Stimulated activated CD4-positive, alpha-beta T cell treated with anti-CD3 and anti-CD28 coated beads, TNF-alpha, amount 100 ng/mL, for 24 hours (primary cell): ENCODE results near the gene PUS3.
"Not testable (repeated sequence)": the region's sequence is repeated elsewhere in the genome, so short reads cannot be mapped to it uniquely, and the experiment has no call there.

Experiments
- DNase-seq, 3 experiments: peaks; one replicate each; pipeline ENCODE4 v3.0.0-alpha.2; 2020; ENCODE audit warnings: low read depth in 3 of 3

Gene PUS3

DNA sequence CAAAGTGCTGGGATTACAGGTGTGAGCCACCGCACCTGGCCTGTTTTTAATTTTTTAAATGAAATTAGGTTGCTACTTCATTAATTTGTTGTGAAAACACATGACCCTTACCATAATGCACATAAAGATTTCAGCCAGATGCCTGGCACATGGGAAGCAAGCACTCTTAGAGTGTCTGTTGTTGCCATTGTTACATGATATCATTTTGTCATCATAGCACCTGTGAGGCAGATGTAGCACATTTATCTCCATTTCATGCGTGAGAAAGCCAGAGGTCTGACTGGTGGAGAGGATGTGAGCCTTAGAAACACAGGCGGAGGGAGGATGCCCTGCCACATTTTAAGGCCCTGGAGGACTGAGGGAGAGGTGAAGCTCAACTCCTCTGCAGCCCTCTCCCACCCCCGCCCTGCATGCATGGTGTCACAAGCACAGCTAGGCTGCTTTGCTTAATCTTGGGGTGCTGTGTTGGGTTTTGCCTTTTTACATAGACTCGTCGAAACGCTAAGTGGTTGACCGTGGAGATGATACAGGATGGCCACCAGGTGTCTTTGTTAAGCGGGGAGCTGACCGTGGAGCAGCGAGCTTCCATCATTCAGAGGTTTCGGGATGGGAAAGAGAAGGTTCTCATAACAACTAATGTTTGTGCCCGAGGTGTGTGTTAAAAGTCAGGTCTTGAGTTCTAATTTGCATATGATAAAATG, 15.3 kb upstream of the PUS3 start:
- no peak for DNase-seq

DNA sequence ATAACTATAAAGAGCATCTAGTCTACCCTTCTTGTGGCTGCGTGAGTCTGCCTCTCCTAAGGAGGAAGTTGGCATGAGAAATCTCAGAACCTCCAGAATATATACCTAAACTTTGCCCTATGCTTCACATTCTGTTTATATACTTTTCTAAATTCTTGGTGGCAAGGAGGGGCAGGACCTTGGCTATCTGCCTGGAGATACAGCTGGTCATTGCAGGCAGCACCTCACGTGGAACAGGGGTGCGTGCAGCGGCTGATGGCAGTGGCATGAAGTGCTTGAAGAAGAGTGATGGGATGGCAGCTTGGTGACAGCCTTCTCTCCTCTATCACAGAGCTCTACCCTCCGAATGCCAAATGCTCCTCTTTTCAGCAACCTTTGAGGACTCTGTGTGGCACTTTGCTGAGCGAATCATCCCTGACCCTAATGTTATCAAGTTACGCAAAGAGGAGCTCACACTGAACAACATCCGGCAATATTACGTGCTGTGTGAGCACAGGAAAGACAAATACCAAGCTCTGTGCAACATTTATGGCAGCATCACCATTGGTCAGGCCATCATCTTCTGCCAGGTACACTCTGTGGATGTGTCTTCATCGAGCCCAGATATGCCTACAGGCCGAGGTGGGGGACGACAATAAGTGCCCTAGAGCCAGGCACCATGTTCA, 13.8 kb upstream of the PUS3 start:
- DNase-seq = no peak

DNA sequence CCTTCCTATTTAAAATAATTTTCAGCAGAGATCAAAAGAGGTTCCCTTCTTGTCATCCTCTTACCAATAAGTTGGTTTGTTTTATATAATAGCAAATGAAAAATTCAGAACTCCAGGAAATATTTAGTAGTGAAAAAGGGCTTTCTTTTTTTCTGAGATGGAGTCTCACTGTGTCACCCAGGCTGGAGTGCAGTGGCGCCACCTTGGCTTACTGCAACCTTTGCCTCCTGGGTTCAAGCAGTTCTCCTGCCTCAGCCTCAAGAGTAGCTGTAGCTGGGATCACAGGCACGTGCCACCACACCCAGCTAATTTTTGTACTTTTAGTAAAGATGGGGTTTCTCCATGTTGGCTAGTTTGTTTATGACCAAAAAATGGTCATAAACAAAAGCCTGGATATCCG, 11.6 kb upstream of the PUS3 start:
- DNase-seq = not testable (repeated sequence)

DNA sequence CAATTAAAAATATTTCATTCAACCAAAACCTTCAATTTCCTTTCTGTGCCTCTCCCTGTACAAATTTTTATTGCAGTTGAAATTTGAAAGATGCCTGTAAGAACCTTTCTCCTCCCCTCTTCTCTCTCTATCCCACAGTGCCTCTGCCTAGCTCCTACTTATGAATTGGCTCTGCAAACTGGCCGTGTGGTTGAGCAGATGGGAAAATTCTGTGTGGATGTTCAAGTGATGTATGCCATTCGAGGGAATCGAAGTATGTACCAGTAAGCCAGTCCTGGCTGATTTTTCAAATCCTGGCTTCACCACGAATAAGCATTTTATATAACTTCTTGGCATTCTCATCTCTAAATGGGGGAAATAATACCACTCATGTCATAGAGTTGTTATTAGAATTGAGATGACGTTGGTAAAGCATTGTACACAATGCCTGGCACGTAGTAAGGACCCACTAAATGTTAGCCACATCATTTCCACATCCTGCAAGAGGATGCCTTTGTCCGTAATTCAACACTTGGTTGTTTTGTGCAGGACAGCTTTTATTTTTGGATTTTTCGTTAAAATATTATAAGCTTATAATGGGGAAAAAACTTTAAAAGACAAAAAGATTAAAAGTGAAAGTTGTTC, 7.3 kb upstream of the PUS3 start:
- DNase-seq = no peak

DNA sequence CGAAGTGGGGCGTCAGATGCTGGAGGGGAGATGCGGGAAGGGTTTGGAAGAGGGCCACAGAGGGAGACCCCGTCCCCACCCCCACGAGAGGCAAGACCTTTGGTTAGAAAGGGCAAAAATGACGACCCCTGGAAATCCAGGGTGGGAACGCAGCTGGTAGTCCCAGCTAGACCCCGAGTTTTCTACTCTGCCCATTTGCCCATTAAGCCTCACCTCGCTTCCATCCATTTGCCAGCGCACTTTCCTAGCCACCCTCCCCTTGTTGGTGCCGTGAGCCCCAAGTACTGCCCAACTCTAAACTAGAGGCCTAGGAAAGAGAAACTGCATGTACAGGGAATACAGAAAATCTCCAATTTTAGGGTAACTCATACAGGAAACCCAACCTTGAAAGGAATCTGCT, 1.7 kb upstream of the PUS3 start:
- no peak for DNase-seq

- DNase-seq = peak in 1 of 3 experiments; percentile 10
Measured at GRCh38 chr11:125903711-125904659, 979 bp upstream of the PUS3 start, which contains the start of gene DDX25. TSS of gene DDX25 (plus strand) at chr11:125904508. CDS start at chr11:125904518, 10 bp downstream.

- no peak for DNase-seq
Measured at GRCh38 chr11:125902277-125902926, 604 bp downstream of the PUS3 start.

DNA sequence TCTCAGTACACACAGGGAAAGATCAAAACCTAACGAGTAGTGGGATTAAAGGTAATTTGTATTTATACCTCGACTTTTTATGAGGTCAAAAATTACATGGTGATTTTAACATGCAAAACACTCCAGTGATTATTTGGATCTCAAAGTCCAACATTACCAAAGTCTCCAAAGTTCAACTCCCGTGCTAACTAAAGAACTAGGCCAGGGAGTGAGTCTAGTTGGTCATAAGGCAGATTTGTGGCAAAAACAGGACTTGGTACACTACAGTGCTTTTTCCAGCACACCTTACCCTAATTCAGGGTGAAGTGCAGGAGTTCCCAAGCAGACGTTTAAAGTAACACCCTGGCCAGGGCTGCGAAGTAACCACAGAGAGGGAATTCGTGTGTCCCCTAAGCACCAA, 1.1 kb downstream of the PUS3 start:
- DNase-seq = no peak

- no peak for DNase-seq
Measured at GRCh38 chr11:125892994-125893393, 10.0 kb downstream of the PUS3 start.

DNA sequence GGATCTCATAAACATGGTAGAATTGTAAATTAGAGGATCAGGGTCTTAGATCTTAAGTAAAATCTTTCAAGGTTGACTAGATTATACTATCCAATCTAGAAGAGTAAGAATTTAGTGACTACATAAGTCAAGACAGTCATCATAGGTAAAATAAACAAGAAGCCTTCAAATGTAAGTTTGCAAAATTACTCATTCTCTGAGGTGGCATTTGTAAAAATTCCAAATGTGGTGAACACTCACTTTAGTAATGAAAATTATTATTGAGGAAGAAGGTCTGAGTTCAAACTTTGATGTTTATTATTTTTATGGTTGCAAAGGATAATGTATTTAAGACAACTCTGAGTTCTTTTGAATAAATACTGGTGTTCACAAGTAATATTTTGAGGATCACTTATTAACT, 10.9 kb downstream of the PUS3 start:
- DNase-seq = no peak

DNA sequence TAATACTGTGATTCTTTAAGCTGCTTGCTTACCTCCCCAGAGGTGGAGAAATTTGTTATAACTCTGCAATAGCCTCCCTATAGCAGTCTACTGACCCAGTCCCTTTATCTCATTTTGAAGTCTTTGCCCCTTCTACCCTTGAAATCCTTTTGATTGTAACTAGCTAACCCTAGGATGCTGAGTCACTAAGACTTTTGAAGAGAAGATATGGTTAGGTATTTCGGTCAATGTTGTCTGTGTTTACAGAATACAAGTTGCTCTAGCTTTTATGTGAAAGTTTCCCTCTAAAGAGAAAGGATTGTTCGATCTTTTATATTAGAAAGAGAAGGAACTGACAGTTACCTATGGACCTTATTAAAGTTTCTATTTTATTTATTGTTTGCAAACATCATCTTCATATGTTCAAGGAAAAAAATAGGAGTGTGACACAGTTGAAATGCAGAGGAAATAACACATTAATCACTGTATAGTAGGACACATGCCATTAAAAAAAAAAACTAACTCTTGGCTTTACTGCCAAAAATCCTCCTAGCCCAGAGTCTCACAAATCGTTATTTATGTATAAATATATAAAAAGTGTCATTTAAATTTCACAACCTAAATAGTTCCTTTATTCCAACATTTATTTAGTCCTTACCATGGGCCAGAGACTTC, 12.4 kb downstream of the PUS3 start:
- DNase-seq = no peak

GRCh38 chr11:125887373-125888324, 15.4 kb downstream of the PUS3 start, which contains the start of gene HYLS1:
TSS of gene HYLS1 (plus strand) at chr11:125887668. CDS start at chr11:125899369, 11,701 bp downstream.
- peak; percentile 92 to 95 (median 93) for DNase-seq

DNA sequence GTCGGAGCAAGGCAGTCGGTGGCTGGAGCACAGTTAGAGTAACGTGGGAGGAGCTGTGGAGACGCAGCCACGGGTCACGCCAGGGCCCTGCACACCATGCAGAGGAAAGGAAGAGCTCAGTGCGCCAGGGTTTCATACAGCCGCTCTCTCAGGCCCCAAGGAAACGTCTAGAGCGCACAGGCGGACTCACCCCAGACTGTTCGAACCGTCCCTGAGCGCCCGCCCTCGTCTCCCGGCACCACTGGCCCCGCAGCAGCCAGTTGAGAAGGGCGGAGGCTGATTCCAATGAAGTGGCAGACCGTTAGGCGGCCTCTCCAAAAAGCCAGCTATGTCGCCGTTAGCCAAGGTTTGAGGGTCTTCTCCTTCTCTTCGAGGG, 16.0 kb downstream of the PUS3 start:
- peak in 1 of 3 experiments; percentile 32 for DNase-seq

GRCh38 chr11:125883375-125883774, 19.6 kb downstream of the PUS3 start:
- DNase-seq = no peak

DNA sequence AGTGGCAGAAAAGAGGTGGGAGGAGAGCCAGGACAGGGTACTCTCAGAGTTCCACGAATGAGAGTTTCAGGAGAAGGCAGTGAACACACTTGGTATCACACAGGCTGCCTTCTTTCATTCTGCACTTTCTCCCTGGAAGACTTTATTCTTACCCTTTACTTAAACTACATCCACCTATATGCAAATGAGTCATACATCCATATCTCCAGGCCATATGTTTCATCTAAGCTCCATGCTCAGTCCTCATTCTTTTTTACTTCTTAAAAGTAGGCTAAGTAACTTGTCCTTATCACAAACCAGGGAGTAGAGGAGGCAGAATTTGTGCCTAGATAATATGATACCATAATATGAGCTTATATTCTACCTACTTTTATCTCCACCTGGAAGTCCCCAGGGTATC, 21.7 kb downstream of the PUS3 start:
- no peak for DNase-seq

DNA sequence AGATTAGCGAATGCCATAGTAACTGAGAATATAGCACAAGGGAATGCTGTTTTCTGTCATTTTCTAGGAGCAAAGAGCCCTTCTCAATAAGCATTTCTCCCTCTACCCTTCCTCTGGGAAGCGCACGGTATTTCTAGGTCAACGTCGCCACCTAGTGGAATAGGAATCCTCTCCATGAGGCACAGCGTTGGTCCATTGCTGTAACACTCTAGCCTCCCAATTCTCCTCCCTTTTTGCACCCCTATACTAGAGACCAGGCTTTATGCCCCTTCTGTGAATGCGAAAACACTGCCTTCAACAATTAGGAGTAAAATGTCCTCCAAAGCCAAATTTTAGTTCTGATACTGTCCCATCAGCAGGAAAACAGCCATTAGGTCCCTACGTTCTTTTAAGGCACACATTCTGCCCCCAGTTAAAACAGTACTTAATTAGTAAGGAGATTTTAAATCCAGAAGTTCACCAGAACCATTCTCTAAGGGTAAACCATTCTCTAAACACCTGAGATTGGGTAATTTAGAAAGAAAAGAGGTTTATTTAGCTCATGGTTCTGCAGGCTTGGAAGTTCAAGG, 28.4 kb downstream of the PUS3 start:
- DNase-seq = peak; percentile 25 to 45 (median 32)

DNA sequence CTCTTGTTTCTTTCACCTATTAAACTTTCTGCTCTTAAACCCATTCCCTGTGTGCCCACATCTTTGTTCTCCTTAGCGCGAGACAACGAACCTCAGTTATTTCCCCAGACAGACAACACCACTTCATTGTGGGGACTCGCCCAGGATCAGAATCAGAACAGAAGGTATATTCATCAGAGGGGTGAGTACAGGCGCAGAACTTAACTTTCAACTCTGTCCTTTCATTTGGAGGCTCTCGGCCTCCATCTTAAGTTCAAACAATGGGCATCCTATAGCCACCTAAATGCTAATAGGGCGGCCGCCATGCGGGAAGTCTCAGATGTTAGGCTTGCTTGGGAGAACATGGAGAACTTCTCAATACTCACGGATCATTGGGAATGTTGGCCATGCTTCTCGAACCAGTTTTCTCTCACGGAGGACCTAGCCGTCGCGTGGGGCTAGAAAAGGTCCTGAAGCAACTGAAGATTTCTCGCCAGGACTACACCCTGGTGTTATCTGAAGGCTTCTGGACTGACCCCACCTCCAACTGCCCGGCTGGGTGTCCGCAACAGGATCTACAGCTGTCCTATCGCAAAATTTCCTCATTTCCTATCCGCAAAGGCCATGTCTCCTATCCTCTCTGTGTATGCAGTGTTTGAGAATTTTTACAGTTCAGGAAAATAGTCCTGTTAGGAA, 29.0 kb downstream of the PUS3 start:
- no peak for DNase-seq

GRCh38 chr11:125872138-125872491, 30.9 kb downstream of the PUS3 start:
- no peak for DNase-seq
